Raji (cell line): Measurements from ENCODE around the gene SCRT2.

Experiments used
- POLR2A ChIP-seq: IDR thresholded peaks from 2 replicates; pipeline ENCODE4 v1.6.1; 2011; ENCODE audit warnings: low read depth, low read length, control low read depth; ENCODE audit not compliant: insufficient read depth

The SCRT2 gene

DNA sequence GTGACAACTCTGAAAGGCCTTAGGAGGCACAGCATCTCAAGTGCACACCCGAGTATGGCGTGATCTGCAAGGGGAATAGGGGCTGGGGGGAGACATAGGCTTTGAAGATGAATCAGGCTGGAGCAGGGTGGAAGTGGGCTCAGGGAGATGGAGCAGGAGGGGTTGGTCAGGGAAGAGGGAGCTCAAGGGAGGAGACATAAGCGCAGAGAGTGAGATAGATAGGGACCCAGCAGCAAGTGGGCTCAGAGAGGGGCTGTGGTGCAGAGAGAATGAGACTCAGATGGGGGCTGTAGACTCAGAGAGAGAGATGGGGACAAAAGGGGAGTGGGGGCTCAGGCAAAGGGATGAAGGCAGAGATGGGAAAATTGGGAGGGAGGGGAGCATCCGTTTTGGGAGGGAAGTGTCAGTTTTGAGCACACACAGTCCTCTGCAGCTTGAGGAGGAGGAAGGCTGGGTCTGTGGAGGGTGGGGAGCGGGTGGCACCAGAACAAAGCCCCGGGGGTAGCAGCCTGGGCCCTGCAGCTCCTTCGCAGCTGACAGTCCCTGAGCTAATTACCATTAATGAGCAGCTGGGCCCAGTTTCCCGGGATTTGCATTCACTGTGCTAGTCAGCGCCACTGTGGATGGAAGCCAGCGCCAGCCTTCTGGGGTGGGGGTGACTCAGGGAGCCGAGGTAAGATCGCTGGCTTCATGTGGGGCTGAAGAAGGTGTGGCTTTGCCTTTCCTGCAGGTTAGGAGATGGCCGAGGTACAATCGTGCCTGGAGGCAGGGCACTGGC lies 41.3 kb downstream of the SCRT2 start:
- TF ChIP-seq POLR2A = no peak

DNA sequence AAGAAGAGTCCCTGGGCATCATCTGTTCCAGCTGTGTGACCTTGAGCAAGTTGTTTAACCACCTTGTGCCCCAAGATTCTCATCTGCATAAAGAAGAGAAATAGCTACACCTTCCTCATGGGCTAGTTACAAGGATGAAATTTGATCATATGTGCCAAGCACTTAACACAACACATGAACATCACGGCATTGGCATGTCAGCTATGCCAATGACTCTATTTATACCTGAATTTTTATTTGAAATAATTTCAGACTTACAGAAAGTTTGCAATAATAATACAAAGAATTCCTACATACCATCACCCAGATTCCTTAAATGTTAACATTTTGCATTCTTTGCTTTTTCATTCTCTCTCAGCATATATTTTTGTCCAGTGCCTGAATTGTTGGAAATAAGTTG lies 44.5 kb downstream of the SCRT2 start:
- TF ChIP-seq POLR2A = no peak

DNA sequence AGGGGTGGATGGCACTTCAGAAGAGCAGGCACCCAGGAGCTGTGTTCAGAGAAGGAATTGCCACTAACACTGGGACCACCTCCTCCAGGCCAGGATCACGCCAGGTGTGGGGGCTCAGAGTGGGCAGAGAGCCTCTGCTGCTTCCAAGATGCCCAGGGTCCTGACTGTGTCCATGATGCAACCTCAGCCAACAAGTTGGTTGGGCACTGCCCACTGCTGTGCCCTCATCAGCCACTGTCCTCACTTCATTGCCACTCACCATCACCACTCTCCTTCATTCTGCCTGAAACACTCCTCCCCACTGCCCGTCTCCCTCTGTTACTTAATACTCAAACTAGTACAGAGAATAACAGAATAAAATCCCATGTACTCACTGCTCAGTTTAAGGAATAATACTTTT lies 49.0 kb downstream of the SCRT2 start:
- TF ChIP-seq POLR2A = no peak

DNA sequence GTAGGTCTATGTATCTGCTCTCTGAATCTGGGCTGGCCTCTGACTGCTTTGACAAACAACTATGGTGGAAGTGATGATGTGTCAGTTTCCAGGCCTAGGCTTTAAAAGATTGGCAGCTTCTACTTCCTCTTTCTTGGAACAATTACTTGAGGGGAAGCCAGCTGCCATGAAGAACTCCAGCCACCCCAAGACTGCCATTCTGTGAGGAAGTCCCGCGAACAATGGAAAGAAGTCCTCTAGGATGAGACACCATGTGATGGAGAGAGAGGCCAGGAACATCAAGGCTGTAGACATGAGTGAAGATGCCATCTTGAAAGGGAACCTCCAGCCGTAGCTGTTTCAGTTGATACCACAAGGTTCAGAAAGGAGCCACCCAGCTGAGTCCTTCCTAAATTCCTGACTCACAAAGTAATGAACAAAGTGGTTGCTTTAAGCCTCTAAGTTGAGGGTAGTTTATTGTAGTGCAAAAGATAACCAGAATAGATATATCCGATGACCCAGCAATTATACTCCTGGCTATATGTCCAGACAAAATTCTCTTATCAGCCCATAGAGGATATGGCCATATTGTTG lies 50.2 kb downstream of the SCRT2 start:
- TF ChIP-seq POLR2A = no peak

DNA sequence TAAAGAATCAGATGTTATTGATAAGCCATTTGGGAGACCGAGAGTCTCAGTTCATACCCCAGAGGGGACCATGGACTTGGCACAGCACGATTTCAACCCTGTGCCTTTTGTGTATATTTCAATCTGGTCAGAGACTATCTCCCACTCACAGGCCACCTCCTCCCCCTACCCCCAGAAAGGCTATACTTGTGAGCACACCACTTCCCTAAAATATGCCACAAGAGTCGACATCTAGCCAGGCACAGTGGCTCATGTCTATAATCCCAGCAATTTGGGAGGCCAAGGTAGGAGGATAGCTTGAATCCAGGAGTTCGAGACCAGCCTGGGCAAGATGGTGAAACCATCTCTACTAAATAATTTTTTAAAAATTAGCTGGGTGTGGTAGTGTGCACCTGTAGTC lies 51.9 kb downstream of the SCRT2 start:
- TF ChIP-seq POLR2A = no peak

DNA sequence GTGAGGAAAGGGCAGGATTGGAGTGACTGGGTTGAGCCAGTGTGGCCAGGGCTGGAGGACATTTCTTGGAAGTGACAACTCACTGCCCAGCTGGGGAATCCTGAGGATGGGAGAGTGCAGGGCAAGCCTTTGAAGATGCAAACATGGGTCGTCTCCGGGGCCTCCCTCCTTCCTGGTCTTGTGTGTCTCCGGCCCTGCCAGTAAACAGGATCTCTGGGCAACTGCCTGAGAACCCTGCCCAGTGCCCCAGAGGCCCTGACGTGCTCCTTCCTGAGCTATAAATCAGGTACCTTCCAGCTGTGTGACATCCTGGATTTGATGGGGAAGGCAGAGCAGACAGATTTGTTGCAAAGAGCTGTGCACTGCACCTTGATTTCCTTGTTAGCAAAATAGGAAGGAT lies 52.6 kb downstream of the SCRT2 start:
- TF ChIP-seq POLR2A = no peak

DNA sequence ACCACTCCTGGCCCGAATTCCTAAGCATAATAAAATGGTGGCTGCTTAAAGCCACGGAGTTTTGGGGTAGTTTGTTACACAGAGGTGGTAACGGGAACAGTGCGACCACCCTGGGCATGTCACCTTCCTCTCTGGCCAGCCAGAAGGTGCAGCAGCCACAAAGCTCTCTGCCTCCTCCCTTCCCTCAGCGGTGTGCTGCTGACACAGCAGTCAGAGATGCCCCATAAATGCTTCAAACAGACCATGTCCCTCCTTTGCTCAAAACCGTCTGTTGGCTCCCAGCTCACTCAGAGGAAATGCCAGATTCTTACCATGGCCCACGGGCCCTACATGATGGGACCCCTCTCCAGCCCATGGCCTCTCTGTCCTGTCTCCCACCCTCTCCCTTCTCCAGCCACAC lies 53.4 kb downstream of the SCRT2 start:
- TF ChIP-seq POLR2A = no peak

DNA sequence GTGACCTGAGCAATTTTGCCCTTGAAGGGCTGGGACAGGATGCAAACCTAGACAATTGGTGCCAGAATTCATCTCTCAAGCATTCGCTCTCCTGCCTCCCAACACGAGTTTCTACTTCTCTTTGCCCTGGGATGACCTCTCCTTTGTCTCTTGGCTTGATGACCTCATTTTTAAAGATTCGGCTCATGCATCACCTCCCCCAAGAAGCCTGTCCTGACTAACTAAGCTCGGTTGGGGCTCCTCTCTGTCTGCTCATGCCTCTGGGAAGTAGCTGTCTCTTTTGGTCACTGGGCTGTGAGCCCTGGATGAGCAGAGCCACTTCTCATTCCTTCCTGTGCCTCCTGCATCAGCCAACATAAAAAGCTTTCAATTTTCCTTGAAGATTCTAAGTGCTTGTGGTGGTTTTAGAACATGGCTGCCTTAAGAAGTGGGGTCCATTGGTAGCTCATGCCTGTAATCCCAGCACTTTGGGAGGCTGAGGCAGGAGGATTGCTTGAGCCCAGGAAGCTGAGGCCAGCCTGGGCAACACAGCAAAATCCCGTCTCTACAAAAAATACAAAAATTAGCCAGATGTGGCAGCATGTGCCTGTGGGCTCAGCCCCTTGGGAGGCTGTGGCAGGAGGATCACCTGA lies 54.4 kb downstream of the SCRT2 start:
- TF ChIP-seq POLR2A = no peak

DNA sequence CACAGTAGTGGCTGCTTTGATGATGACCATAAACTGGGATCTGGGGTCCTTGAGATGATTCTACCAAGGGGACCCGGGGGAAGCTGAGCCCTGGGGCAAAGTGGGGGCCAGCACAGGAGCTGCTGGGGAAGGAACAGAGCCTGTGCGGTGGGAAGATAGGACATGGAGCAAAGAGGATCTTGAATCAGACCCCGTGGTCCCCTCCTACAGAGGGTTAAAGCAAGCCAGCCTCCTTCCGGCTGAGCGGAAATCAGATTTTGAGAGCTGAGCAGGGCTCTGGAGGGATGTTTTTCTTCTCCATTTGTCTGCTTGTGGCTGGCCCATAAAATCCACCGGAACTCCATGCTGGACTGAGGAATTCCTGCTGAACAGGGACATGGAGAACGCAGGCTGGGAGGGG lies 55.4 kb downstream of the SCRT2 start:
- no peak for TF ChIP-seq POLR2A

DNA sequence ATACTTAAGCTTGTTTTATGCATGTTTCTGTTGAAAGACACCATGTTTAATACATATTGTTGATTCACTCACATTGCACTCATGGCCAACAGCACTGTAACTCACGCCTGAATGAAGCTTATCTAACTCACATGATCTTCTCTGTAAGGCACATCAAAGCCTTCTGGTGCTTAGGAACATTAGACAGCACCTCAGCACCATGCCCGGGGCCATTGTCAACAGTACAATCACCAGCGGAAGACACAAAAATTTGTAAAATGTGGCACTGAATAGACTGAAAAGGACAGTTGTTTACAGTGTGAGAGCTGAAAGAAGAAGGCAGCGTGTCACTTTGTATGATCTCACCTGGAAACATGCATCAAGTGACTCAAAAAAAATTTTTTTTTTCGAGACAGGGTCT lies 56.6 kb downstream of the SCRT2 start:
- no peak for TF ChIP-seq POLR2A

DNA sequence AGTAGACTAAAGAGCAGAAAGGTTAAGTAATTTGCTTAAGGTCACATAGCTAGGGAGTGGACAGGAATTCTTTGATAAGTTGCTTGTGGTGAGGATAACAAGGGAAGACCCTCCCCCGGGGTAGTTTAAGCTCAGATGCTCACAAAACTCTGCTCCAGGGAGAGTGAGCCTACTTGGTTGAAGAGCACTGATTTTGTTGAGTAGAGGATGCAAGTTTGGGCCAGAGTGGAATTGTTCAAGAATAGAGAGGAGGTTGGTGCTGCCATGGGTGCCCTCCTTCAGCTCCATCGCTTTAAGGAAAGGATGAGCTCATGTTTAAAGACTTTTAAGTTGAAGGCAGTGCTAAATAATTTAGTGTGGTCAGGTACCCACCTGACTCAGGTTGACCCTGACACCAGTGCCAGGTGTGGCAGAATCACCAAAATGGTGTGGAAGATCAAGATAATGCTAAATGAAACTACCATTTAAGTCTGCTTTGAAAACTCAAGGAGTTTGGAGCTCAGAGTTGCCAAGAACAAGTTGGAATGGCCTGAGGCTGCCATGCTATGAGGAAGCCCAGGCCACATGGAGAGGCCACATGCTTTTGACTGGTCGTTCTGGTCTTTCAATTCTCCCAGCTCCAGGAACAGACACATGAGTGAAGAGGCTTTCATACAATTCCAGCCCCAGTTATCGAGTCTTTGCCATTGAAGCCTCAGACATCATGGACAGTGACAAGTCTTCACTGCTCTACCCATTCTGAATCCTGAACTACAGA lies 57.5 kb downstream of the SCRT2 start:
- TF ChIP-seq POLR2A = no peak

DNA sequence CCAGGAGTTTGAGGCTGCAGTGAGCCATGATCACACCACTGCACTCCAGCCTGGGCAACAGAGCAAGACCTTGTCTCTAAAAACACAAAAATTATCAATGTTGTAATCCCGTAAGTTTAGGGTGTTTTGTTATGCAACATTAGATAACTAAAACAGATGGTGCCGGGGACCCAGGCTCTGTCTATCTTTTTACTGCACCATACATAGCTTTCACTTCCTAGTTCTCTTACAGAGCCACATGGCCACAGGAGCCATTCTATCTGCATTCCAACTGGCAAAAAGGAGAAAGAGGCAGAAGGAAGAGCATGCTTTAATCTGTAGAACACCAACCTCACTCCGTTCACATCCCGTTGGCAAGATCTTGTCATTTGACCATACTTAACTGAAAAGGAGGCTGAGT lies 60.1 kb downstream of the SCRT2 start:
- no peak for TF ChIP-seq POLR2A

DNA sequence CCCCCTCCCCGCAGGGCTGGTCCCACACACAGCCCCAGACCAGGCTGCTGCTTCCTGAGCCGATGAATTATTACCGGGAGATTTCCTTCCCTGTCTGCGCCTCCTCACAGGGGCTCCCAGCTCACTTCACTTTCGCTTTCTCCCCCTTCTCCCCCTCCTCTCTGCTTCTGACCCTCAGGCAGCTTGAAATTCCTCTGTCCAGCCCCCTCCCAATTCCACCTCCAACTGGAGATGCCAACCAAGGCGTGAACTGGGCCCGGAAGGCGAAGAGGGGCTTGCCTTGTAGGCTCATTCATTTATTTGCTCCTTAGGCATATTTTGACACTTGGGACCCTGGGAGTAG lies 63.8 kb downstream of the SCRT2 start:
- TF ChIP-seq POLR2A = no peak
